ENCODE results near the gene ADAM19. TPM values are rescaled to one million over a fixed set of nuclear protein-coding genes. Genes with fewer than 3 reads are reported as not detected.

ADAM19 gene
- total RNA-seq, 1 donor from 2014 or later: 97.1 TPM

GRCh38 chr5:157566902-157567489 is 8.6 kb downstream of the ADAM19 start:
- DNase-seq (ENCODE audit: low spot score): no peak

GRCh38 chr5:157563929-157564716 is 11.5 kb downstream of the ADAM19 start:
- intact Hi-C loops (cut with DNase I): loop anchor here (5.0 kb wide), 1 partner anchor 52 kb away; no protein-coding TSS in a partner anchor
- no peak for DNase-seq (ENCODE audit: low spot score)

More at GRCh38 chr5:157566902-157567489, 8.6 kb downstream of the ADAM19 start:
- intact Hi-C loops (cut with DNase I): no loop called here

GRCh38 chr5:157563373-157563928 is 12.1 kb downstream of the ADAM19 start:
- intact Hi-C loops (cut with DNase I): loop anchor here (5.0 kb wide), 1 partner anchor 51 kb away; no protein-coding TSS in a partner anchor

GRCh38 chr5:157562111-157562581 is 13.4 kb downstream of the ADAM19 start:
- DNase-seq (ENCODE audit: low spot score): peak; percentile 81
- intact Hi-C loops (cut with DNase I): loop anchor here (5.0 kb wide), 1 partner anchor 50 kb away; no protein-coding TSS in a partner anchor

More at GRCh38 chr5:157563373-157563928, 12.1 kb downstream of the ADAM19 start:
- no peak for DNase-seq (ENCODE audit: low spot score)

GRCh38 chr5:157561110-157561509 is 14.5 kb downstream of the ADAM19 start:
- DNase-seq (ENCODE audit: low spot score): peak; percentile 82
- intact Hi-C loops (cut with DNase I): loop anchor here (5.0 kb wide), 1 partner anchor 49 kb away; no protein-coding TSS in a partner anchor

- intact Hi-C loops (cut with DNase I): no loop called here
- DNase-seq (ENCODE audit: low spot score): no peak
Measured at GRCh38 chr5:157559301-157559700, 16.3 kb downstream of the ADAM19 start.

- intact Hi-C loops (cut with DNase I): no loop called here
- DNase-seq (ENCODE audit: low spot score): no peak
Measured at GRCh38 chr5:157558681-157559080, 16.9 kb downstream of the ADAM19 start.

- DNase-seq (ENCODE audit: low spot score): no peak
- intact Hi-C loops (cut with DNase I): no loop called here
Measured at GRCh38 chr5:157558041-157558595, 17.5 kb downstream of the ADAM19 start.

- intact Hi-C loops (cut with DNase I): no loop called here
- no peak for DNase-seq (ENCODE audit: low spot score)
Measured at GRCh38 chr5:157556615-157557418, 18.8 kb downstream of the ADAM19 start.

- intact Hi-C loops (cut with DNase I): no loop called here
- no peak for DNase-seq (ENCODE audit: low spot score)
Measured at GRCh38 chr5:157555037-157555640, 20.4 kb downstream of the ADAM19 start.

- intact Hi-C loops (cut with DNase I): no loop called here
- no peak for DNase-seq (ENCODE audit: low spot score)
Measured at GRCh38 chr5:157554179-157555036, 21.2 kb downstream of the ADAM19 start.

- DNase-seq (ENCODE audit: low spot score): no peak
- intact Hi-C loops (cut with DNase I): no loop called here
Measured at GRCh38 chr5:157552650-157553049, 22.9 kb downstream of the ADAM19 start.

GRCh38 chr5:157550663-157551062 is 24.9 kb downstream of the ADAM19 start:
- intact Hi-C loops (cut with DNase I): no loop called here
- DNase-seq (ENCODE audit: low spot score): no peak

GRCh38 chr5:157549954-157550549 is 25.5 kb downstream of the ADAM19 start:
- intact Hi-C loops (cut with DNase I): loop anchor here (2.0 kb wide), 1 partner anchor 15 kb away; no protein-coding TSS in a partner anchor
- DNase-seq (ENCODE audit: low spot score): no peak

- no peak for DNase-seq (ENCODE audit: low spot score)
Measured at GRCh38 chr5:157549283-157549629, 26.3 kb downstream of the ADAM19 start.

GRCh38 chr5:157548513-157549282 is 26.9 kb downstream of the ADAM19 start:
- intact Hi-C loops (cut with DNase I): loop anchor here (2.0 kb wide), 1 partner anchor 14 kb away; no protein-coding TSS in a partner anchor
- no peak for DNase-seq (ENCODE audit: low spot score)

More at GRCh38 chr5:157549283-157549629, 26.3 kb downstream of the ADAM19 start:
- intact Hi-C loops (cut with DNase I): loop anchor here (2.0 kb wide), 1 partner anchor 14 kb away; no protein-coding TSS in a partner anchor

All from cardiac septum (tissue), 1 donor.